HL-60 (cell line): Measurements from ENCODE around the gene ARHGEF7.

Experiments used
- CTCF ChIP-seq: IDR thresholded peaks from one replicate; pipeline ENCODE4 v1.5.1; 2011; ENCODE audit warnings: low read length, control low read depth, inconsistent platforms; ENCODE audit not compliant: insufficient read depth
- POLR2AphosphoS5 ChIP-seq: IDR thresholded peaks from 2 replicates; pipeline ENCODE4 v1.6.1; 2012; ENCODE audit warnings: low read depth
- REST ChIP-seq: IDR thresholded peaks from 2 replicates; pipeline ENCODE4 v1.6.1; 2012; ENCODE audit warnings: low read depth; ENCODE audit not compliant: insufficient replicate concordance

GRCh38 chr13:111132948-111133347 lies 17.8 kb downstream of the ARHGEF7 start:
- TF ChIP-seq REST (no peak), CTCF (no peak), POLR2AphosphoS5 (no peak)
